GM18526 (cell line): ENCODE measurements around the gene SPATA24.

ENCODE experiments used
- POLR2A ChIP-seq: IDR thresholded peaks from 3 replicates; pipeline ENCODE4 v1.6.1; 2011; ENCODE audit not compliant: insufficient read length; ENCODE audit errors: extremely low read depth

The SPATA24 gene

GRCh38 chr5:139404484-139404840, 573 bp upstream of the SPATA24 start:
- no peak for TF ChIP-seq POLR2A

- no peak for TF ChIP-seq POLR2A
Measured at GRCh38 chr5:139403418-139403786, 487 bp downstream of the SPATA24 start.

- no peak for TF ChIP-seq POLR2A
Measured at GRCh38 chr5:139402561-139403158, 1.2 kb downstream of the SPATA24 start.

GRCh38 chr5:139401546-139401945, 2.3 kb downstream of the SPATA24 start:
- no peak for TF ChIP-seq POLR2A

- TF ChIP-seq POLR2A, result no peak
Measured at GRCh38 chr5:139399501-139400121, 4.3 kb downstream of the SPATA24 start.

GRCh38 chr5:139397921-139398320, 6.0 kb downstream of the SPATA24 start:
- no peak for TF ChIP-seq POLR2A

- TF ChIP-seq POLR2A, result no peak
Measured at GRCh38 chr5:139396691-139397090, 7.2 kb downstream of the SPATA24 start.

- no peak for TF ChIP-seq POLR2A
Measured at GRCh38 chr5:139395844-139396640, 7.8 kb downstream of the SPATA24 start.

- TF ChIP-seq POLR2A, result no peak
Measured at GRCh38 chr5:139394654-139395566, 9.0 kb downstream of the SPATA24 start, which contains the start of gene PROB1. Gene PROB1, minus strand, starts transcription at chr5:139395104. Its CDS starts 23 bp downstream, at chr5:139395081.

GRCh38 chr5:139394123-139394653, 9.7 kb downstream of the SPATA24 start:
- TF ChIP-seq POLR2A, result no peak

- TF ChIP-seq POLR2A, result no peak
Measured at GRCh38 chr5:139393497-139394122, 10.3 kb downstream of the SPATA24 start.

- TF ChIP-seq POLR2A, result peak; percentile 44
Measured at GRCh38 chr5:139392678-139393496, 11.0 kb downstream of the SPATA24 start.

- no peak for TF ChIP-seq POLR2A
Measured at GRCh38 chr5:139392324-139392677, 11.6 kb downstream of the SPATA24 start.
